HG03565 (cell line): ENCODE data around the gene FAM120B.

ENCODE experiments used
- ATAC-seq: cut with Tn5 transposase; IDR thresholded peaks from one replicate; pipeline ENCODE4 v1.9.1; 2021; ENCODE audit warnings: mild to moderate bottlenecking, moderate library complexity; ENCODE audit not compliant: unreplicated experiment

FAM120B gene

DNA sequence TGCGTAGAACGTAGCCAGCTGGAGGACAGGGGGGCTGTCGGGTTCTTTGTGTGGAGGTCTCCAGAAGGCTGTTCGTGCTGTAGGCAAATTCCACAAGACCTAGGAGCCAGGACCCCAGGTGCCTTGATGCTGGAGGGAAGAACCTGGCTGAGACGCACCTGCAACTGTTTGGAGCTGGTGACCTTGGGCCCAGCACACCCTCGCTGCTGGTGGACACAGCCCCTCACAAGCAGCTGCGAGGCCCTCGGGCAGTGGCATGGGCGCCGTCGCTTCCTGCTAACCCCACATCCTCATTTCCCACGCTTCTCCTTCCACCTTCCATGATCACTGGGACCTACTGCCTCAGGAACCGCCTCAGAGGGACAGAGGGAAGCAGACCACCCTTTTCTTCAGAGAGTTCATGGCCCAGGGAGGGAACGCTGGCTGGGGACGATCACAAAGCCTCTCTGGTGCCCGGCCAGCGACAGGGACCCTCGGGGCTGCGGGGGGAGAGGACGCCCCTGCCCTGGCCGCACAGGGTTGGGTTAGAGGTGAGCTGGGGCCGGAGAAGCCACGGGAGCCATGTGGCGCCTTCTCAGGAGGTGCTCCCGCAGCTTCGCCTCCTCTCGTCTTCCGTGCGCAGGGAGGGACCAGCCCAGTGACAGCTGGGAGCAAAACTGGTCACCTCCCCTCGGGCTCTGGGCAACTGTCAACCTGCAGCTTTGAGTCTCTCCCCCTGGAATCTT lies 34.1 kb upstream of the FAM120B start:
- no peak for ATAC-seq

DNA sequence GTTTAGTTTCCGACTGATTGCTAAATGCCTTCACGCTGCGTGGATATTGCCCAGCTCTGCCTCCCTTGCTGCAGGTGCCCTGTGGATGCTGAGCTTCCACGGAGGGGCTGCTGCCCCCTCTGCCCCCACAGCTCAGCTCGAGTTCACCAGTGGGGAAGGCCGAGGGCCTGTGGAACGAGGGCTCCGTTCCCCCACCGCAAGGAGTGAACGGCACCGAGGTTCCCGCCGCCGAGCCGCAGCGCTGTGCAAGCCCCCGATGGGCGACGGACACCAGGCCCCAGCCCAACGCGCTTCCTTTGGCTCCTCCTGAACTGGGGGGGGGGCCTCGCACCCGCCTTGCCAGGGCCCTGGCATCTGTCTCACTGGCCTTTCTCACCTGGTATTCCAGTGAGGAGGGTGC lies 33.4 kb upstream of the FAM120B start:
- no peak for ATAC-seq

- no peak for ATAC-seq
These were observed 32.9 kb upstream of the FAM120B start for GRCh38 chr6:170273681-170274080.

DNA sequence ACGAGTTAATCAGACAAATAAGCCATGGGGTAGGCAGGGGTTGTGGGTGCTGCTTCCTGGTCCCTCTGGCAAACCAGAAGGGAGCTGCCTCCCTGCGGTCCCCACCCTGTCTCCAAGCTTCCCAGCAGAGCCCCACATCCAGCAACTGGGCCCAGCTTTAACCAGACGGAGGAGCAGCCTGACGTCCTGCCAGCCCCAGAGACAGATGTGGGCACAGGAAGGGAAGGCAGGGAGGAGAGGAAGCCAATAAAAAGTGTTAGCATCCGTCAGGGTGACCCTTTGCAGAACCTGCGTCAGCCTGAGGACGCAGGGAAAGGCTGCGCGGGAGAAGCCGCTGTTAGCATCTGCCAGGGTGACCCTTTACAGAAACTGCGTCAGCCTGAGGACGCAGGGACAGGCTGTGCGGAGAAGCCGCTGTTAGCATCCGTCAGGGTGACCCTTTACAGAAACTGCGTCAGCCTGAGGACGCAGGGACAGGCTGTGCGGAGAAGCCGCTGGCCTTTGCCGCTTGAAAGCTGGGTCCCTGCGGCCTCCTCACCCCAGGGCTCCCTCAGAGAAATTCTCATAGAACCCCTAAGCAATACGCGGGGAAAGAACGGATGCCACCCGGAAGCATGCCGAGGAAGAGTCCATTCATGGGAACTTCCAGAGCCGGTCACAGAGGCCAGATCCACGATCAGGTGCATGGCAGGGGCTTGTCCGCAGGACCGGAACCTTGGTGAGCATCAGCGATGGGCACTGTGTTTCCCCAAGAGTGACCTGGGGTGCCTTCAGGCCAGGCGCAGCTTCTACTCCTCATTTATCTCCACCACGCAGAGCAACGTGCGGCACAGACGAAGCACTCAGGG lies 31.6 kb upstream of the FAM120B start:
- ATAC-seq = no peak

DNA sequence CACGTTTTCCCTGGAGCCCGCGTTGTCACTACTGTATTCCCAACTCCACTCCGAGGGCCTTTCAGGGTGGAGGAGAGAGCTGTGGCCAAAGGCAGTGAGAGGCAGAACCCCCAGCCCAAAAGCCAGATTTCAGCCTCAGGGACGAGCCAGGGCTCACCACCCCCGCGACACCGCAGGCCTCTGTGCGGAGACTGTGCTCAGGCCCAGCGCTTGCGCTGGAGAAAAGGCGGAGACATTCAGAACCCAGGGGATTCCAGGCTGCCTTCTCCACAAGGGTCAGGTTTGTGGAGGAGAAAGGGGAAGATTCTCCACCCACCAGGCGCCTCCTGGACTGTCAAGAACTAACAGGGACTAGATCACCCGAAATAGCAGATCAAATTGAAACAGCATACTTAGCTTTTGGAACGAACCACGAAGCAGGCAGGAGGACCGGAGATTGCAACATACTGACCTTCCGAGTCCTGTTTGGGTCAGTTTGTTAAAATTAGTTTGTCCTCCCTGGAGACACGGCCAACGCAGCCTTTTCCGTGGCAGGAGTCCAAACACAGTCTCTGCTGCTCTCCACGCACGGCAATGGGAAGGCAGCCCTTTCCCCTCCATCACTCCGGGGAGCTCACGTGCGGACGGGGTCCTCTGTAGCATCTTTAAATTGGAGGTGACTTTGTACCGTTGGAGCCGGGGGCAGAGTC lies 30.0 kb upstream of the FAM120B start:
- ATAC-seq = no peak

DNA sequence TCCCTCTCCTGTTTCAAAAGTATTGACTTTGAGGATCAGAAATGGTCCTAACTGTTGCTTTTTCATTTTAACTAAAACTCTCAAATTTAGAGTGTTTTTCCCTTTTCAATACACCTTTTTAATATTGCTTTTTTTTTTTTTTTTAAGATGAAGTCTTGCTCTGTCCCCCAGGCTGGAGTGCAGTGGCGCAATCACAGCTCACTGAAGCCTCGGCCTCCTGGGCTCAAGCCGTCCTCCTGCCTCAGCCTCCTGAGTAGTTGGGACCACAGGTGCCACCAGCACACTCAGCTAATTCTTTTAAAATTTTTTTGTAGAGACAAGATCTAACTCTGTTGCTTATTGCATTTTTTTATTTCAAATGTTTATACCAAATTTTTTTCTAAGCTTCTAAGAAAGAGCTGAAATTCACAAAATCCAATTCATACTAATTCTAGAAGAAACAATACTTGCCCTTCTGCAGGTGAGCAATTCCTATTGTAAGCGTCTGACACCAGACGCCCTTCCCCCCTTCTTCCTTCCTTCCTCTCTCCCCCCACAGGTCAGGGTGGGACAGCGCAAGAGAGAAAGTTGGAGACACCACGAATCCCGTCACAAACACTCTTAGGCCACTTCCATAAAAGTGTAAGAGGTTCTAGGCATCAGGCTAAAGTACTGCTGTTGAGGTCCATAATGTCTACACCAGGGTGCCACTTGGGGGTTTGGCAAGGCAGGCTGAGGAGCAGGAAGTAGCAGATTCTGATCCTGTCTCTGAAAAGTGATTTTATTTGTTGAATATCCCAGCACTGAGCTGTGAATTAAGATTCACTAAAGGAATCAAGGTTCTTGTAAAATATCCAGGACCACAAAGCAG lies 28.4 kb upstream of the FAM120B start:
- ATAC-seq = no peak

GRCh38 chr6:170278743-170279094 lies 27.8 kb upstream of the FAM120B start:
- ATAC-seq = no peak

DNA sequence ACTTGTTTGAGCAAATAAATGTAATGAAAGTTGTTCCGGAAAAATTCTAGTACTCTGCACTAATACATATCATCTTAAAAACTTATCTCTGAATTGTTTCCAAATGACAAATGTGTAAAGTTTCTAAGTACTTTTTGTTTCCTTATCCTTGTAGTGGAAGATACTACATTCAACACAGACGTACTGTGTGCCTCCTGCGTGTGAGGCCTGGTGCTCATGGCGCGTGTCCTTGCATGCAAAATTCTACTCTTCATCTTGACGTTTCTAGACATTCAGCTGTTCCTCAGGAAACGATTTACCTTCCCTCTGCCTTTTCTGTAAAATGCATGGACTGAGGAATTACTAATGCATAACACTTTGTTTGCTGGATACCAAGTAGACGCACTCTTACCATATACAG lies 27.1 kb upstream of the FAM120B start:
- no peak for ATAC-seq

DNA sequence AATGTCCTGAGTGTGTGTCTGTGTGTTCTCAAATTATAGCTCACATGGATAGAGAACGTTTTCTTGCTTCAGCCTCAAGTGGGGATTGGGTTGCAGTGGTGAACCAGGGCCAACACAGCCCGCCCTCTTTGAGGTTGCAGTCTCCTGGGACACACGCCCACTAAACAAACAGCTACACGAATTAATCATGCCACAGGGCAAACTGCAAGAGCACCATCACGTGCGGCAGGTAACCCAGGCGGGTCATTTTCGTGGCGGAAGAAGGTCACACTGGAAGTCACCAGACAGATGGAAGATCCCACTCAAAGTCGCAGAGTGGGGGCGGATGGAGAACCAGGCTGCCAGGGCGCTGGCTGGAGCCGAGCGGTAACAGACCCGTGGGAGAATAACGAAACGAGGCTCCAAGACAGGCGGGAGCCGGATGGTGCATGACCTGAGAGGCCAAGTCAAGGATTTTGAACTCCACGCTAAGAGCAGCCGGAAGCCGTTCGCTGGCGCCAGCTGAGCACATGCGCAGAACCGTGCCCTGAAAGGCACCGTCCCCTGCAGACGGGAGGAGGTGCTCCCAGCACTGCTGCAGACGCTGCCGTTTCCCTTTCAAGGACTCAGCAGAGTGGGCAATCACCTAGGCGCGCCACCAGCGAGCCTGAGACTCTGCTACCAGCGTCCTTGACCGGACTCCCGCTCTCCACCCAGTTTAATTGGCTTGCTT lies 26.4 kb upstream of the FAM120B start:
- ATAC-seq = no peak

DNA sequence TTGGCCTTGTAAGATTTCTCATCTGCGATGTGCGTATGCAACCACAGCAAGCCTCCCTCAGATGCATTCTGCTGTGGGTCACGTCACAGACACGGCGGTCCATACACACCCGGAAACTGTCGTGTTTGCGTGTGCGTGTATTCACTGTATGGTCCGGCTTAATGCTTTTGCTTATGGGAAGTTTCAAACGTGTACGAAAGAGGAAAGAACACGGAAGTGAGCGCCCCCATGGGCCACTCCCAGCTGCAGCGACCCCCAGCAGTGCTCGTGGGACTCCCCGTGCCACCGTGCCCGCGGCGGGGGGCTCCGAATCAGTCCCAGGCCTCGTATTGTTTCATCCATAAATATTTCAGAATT lies 25.9 kb upstream of the FAM120B start:
- no peak for ATAC-seq

- ATAC-seq = no peak
These were observed 24.9 kb upstream of the FAM120B start for GRCh38 chr6:170281331-170282292.

DNA sequence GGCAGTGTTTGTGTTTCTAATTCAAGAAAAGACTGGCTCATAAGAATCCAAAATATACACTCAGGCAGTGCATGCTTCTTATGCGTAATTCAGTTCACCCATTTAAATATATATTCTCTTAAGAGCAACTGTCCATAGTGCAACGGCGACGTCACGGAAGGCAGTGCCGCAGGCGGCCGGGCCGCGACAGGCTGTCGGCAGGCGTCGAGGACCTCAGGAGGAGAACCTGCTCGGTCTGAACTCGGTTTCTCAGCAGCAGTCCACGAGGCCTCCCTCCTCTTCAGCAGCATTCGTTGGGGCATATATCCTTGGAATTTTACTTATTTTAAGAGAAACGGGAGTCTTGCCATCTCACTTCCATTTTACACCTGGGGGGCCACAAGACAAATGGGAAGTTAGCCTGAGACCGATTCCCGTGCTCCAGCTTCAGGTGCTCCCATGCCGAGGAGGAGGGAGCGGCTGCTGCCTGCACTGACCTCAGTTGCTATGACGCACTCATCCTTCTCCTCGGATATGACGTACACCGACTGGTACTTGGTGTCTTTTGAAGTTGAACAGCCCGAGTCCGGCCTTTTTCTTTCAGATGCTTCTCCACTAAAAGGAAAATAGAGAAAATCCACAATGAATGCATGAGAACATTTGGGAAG lies 23.9 kb upstream of the FAM120B start:
- no peak for ATAC-seq

GRCh38 chr6:170283212-170284081 lies 23.1 kb upstream of the FAM120B start:
- ATAC-seq = no peak

DNA sequence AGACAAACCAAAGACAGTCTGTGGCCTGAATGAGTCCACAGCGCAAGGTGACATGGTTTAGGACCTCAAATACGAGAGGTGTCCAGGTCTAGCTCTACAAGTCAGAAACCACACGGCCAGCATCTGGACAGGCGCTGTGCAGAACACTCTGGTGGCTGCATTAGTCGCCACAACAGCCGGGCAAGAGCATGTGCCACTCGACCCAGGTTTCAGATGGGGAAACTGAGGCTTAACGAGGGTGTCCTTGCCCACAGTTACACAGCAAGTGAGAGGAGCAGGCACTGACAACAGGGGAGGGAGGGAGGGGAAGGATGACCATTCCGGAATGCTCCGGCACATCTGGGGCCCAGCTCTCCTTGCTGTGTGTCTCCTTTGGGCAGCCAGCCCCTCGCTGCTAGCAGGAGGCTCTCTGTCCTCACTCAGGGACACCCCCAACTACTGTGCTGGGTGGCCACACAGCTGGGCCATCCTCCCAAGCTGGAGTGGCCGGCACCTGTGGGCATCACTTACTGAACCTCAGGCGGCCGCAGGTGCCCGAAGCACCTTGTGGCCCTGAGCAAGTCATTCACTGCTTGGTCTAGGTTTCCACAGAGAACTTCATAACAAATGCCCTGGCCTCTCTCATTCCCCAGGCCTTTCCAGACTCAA lies 22.3 kb upstream of the FAM120B start:
- no peak for ATAC-seq

- ATAC-seq = no peak
These were observed 21.6 kb upstream of the FAM120B start for GRCh38 chr6:170284866-170285469.

DNA sequence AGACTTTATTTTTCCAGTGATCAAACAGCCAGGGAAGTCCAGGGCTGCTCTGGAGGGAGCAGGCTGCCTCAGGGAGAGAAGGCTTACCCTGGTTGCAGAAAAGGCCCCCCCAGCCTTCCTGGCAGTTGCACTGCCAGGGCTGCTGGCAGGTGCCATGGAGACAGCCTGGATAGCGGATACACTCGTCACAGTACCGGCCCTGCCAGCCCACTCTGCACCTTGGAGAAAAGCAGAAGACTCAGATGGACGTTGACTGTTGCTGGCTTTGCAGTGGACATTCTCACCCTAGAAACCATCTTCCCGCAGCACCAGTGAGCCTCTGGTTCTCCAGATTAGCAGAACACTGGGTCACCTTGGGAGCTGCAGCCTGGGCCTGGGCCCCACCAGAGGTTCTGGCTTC lies 21.1 kb upstream of the FAM120B start:
- no peak for ATAC-seq
